C4-2B (cell line): ENCODE results near the gene PNPLA2.

ENCODE experiments used
- H3K27ac ChIP-seq: fragments of 450-650 bp; 2 replicates; pipeline ENCODE4 v1.5.1; 2017
- ZFX ChIP-seq: fragments of 450-650 bp; IDR thresholded peaks from 2 replicates; pipeline ENCODE4 v1.6.1; 2017
- TF ChIP-seq, protein P1 (sequence below): fragments of 450-650 bp; conservative IDR thresholded peaks from 2 replicates; pipeline ENCODE4 v1.5.1; 2017; ENCODE audit warnings: mild to moderate bottlenecking

Gene PNPLA2

DNA sequence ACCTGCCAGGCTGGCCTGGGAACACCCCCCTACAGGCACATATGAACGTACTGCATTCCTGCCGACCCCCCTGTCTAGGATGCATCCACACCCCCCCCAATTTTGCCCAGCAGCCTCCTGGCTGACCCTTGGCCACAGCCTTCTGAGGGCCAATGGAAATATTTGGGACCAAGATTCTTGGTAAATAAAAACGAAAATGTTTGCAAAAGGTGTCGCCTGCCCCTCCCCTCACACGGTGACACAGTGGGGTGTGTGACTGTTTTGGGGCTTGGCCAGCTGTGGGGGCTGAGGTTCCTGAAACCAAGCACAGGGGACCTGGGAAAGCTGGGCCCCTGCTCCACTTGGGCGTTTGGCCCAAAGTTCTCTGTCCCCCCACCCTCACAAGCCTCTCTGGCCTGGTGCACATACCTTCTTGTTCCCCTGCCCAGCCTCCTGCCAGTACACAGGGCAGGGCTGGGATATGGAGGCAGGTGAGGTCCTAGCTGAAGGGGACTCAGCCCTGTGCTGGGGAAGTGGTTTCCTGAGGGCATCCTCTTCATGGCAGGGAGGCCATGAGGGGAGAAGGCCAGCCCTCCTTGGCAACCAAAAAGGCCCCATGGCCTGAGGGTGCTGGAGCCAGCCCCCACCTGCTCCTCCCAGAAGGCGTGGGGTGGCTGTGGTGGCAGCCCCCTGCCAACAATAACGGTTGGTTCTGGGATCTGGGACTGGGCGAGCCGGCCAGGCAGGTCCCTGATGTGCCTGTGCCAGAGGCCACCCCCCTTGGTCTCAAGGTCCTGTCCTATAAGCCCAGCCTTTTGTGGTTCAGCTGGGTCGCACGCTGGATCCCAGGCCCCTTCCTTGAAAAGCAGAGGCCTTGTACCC, 6.9 kb downstream of the PNPLA2 start:
- TF ChIP-seq, protein P1, sequence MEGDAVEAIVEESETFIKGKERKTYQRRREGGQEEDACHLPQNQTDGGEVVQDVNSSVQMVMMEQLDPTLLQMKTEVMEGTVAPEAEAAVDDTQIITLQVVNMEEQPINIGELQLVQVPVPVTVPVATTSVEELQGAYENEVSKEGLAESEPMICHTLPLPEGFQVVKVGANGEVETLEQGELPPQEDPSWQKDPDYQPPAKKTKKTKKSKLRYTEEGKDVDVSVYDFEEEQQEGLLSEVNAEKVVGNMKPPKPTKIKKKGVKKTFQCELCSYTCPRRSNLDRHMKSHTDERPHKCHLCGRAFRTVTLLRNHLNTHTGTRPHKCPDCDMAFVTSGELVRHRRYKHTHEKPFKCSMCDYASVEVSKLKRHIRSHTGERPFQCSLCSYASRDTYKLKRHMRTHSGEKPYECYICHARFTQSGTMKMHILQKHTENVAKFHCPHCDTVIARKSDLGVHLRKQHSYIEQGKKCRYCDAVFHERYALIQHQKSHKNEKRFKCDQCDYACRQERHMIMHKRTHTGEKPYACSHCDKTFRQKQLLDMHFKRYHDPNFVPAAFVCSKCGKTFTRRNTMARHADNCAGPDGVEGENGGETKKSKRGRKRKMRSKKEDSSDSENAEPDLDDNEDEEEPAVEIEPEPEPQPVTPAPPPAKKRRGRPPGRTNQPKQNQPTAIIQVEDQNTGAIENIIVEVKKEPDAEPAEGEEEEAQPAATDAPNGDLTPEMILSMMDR: no peak
- TF ChIP-seq ZFX: no peak
- H3K27ac ChIP-seq: peak overlapping the region; percentile 98

DNA sequence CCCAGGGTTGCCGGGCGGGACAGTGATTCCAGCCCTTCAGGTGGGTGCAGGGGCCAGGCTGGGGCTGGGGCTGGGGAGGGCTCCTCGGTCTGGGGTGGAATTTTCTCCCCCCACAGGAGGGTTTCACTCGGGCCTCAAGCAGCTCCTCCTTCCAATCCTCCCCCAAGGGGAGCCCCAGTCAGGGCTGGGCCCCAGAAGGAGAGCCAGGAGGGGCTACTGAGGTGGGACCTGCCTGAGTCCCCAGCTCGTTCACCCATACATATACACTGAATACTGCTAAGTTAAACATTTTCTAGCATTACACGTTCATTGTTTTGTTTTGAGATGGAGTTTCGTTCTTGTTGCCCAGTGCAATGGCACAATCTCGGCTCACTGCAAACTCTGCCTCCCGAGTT, 7.5 kb downstream of the PNPLA2 start:
- peak overlapping the region; percentile 98 for H3K27ac ChIP-seq
- TF ChIP-seq, protein P1: no peak
- TF ChIP-seq ZFX: no peak

DNA sequence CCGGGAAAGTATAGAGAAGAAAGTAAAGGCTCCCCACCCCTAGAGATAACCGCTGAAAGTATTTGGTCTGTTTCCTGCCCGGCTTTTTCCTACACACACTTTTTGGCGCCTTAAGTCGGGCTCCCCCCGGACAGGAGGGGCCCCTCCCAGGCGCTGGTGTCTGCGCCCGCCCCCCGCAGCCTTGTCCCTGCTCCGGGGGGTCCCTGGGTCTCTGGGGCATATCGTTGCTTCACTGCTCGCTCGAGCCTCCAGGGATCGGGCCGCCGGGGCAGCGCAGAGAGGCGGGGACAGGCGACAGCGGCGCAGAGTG, 8.1 kb downstream of the PNPLA2 start:
- H3K27ac ChIP-seq: peak overlapping the region; percentile 98
- TF ChIP-seq ZFX: no peak
- TF ChIP-seq, protein P1: no peak

DNA sequence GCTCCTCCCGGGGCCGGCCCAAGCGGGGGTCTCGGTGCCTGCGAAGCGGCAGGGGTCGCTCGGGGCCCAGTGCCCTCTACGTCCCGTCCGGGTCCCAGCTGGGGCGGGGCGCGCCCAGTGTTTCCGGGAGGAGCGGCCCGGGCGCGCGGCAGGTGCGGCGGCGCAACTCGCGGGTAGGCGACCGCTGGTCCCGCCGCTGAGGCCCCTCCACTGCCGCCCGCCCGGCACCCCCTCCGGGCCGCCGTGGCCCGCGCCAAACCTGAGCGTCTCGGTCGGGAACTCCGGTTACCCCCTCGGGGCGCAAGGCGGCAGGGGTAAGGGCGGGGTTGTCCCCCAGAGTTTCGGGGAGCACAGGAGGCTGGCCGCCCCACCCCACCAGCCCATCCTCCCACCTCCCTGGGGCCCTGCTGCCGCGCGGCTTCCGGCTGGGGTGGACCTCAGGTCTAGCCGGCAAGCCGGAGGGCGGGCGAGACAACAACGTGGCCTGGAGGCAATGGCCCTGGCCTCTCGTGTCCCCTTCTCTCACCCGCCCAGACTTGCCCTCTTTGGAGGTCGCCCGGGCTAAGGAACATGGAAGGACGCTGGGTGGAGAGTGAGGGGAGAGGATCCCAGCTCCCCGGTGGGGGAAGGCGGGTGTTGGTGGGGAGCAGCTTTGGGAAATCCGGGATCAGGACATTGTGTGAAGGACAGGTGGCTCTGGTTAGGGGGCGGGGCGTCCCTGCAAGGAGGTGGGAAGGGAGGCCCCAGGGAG, 8.6 kb downstream of the PNPLA2 start:
- TF ChIP-seq, protein P1: no peak
- TF ChIP-seq ZFX: peak; percentile 51
- peak overlapping the region; percentile 98 for H3K27ac ChIP-seq

DNA sequence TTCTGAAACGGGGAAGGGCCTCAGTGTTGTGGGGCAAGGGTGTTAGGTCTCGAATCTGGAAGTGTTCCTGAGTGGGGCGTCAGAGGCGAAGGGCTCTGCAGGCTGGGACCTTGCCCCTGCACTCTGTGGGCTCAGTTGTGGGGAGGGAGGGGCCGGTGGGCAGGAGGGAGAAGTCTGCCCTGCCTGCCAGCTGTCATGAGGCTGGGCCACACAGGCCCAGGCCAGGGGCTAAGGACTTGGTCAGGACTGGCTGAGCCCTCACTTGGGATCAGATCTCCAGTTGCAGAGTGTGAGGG, 9.1 kb downstream of the PNPLA2 start, which contains the start of gene CRACR2B:
Gene CRACR2B, plus strand, starts transcription at position 23 of the 296 bp plus-strand sequence. CDS start 689 bp downstream, outside the sequence.
- TF ChIP-seq ZFX: no peak
- TF ChIP-seq, protein P1: no peak

DNA sequence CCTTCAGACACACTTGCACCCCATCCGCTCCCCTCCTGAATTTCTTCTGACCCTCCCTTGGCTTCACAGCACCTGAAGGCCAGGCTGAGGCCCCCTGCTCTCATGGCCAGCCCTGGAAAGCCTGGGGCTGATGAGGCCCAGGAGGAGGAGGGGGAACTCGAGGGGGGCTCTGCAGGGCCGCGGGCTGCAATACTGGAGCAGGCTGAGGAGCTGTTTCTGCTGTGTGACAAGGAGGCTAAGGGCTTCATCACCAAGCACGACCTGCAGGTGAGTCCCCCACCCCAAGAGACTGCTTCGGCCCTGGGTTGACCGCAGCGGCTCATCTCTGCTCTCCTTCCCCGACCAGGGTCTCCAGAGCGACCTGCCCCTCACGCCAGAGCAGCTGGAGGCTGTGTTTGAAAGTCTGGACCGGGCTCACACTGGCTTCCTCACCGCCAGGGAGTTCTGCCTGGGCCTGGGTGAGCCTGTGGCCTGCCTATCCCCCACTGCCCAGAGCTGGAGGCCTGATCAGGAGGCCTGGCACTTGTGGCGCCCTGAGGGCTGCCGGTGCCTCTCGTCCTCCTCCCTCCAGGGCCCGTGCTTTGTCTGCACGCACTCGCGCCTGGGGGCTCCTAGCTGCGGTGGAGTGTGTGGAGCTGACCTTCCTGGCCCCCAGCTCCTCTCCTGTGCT, 9.9 kb downstream of the PNPLA2 start:
- peak overlapping the region; percentile 98 for H3K27ac ChIP-seq
- TF ChIP-seq ZFX: no peak
- TF ChIP-seq, protein P1: no peak

More for the DNA sequence above, 9.1 kb downstream of the PNPLA2 start, which contains the start of gene CRACR2B:
- peak within 1 kb of the TSS; percentile 98 for H3K27ac ChIP-seq
